ENCODE measurements around the gene COL21A1.
A peak's percentile ranks its signal among the peaks of the same experiment; 100 is the strongest.

Gene COL21A1

DNA sequence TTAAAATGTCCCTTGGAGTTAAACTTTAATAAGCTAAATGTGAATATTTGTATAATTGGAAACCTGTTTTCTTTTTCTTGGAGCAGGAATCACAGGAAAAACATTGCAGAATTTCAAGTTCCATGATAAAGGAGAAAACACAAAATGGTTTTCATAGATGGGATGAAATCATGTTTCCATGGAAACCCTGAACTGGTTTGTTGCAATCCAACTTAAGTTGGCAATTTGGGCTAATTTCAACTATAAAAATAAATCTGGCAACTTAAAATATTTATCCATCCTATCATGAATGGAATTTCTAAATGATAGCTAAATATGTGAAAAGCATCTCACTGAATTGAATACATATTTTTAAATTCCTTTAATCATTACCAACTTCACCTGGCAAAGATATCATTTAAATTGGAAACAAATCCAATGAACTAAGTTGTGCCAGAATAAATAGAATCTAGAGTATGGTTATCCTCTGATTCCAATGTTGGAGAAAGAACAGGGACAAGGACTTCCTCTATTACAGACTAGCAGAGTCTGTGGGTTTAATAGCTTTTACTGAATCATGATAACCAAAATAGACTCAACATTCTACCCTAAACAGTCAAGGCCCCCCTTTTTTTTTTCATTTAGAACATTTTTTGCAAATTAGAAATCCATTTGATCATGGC is 33.2 kb downstream of the COL21A1 start:
- Histone ChIP-seq H2BK120ac (ENCODE audit: low read depth, low read length) (no peak overlapping the region), H2AK5ac (ENCODE audit: low read length, severe bottlenecking) (no peak overlapping the region), H2BK15ac (ENCODE audit: low read depth, poor library complexity, severe bottlenecking) (no peak overlapping the region), H3K79me1 (replicated peaks; ENCODE audit: low read length, poor library complexity, severe bottlenecking) (no peaks in the 10 kb centered on the region), H3K4me3 (ENCODE audit: insufficient read depth in 1 of 2, low read depth in 1 of 2, low read length in 2 of 2) (no peak overlapping the region), H3K9ac (ENCODE audit: low read length) (no peak overlapping the region), H4K8ac (ENCODE audit: low read length) (no peak overlapping the region), H3K9me3 (ENCODE audit: control insufficient read depth, low read length) (no peaks in the 10 kb centered on the region), H2BK5ac (ENCODE audit: low read depth, low read length, poor library complexity, severe bottlenecking) (no peak overlapping the region), H3K27me3 (ENCODE audit: control insufficient read depth in 1 of 2, insufficient read depth in 1 of 2, low read length in 2 of 2) (no peaks in the 10 kb centered on the region), H3K4me1 (ENCODE audit: control insufficient read depth, insufficient read depth, low read depth, low read length) (no peaks in the 10 kb centered on the region), H3K23ac (ENCODE audit: low read length in 2 of 2) (no peak overlapping the region), H3K36me3 (ENCODE audit: control insufficient read depth in 1 of 2, insufficient read depth in 2 of 2, low read depth in 1 of 2, low read length in 2 of 2) (no peaks in the 10 kb centered on the region), H3K4me2 (ENCODE audit: low read length, poor library complexity, severe bottlenecking) (no peak overlapping the region), H4K91ac (ENCODE audit: low read length) (no peak overlapping the region), H3K14ac (ENCODE audit: low read length in 2 of 2) (no peak overlapping the region), H3K4ac (ENCODE audit: low read depth in 1 of 2, low read length in 2 of 2) (no peak overlapping the region), H2BK12ac (ENCODE audit: low read length in 2 of 2) (no peak overlapping the region), H2AFZ (ENCODE audit: low read depth, low read length) (no peak overlapping the region), H3K27ac (ENCODE audit: low read length, poor library complexity, severe bottlenecking) (no peak overlapping the region), H3K18ac (ENCODE audit: low read depth in 1 of 2, low read length in 2 of 2) (no peak overlapping the region)
- no peak for DNase-seq

GRCh38 chr6:56211724-56212123 is 35.7 kb downstream of the COL21A1 start:
- no peak for DNase-seq
- H3K4me2 ChIP-seq (ENCODE audit: low read length, poor library complexity, severe bottlenecking), result no peak overlapping the region
- H3K79me1 ChIP-seq (replicated peaks; ENCODE audit: low read length, poor library complexity, severe bottlenecking), result no peaks in the 10 kb centered on the region
- no peak overlapping the region for H2BK12ac ChIP-seq (ENCODE audit: low read length in 2 of 2)
- no peak overlapping the region for H2AFZ ChIP-seq (ENCODE audit: low read depth, low read length)
- H3K36me3 ChIP-seq (ENCODE audit: control insufficient read depth in 1 of 2, insufficient read depth in 2 of 2, low read depth in 1 of 2, low read length in 2 of 2), result no peaks in the 10 kb centered on the region
- no peak overlapping the region for H2BK15ac ChIP-seq (ENCODE audit: low read depth, poor library complexity, severe bottlenecking)
- no peak overlapping the region for H4K8ac ChIP-seq (ENCODE audit: low read length)
- WGBS, result no CpG with 5 or more reads among the region's 2 CpGs
- H3K18ac ChIP-seq (ENCODE audit: low read depth in 1 of 2, low read length in 2 of 2), result no peak overlapping the region
- H4K91ac ChIP-seq (ENCODE audit: low read length), result no peak overlapping the region
- no peaks in the 10 kb centered on the region for H3K27me3 ChIP-seq (ENCODE audit: control insufficient read depth in 1 of 2, insufficient read depth in 1 of 2, low read length in 2 of 2)
- no peak overlapping the region for H3K23ac ChIP-seq (ENCODE audit: low read length in 2 of 2)
- no peak overlapping the region for H3K4me3 ChIP-seq (ENCODE audit: insufficient read depth in 1 of 2, low read depth in 1 of 2, low read length in 2 of 2)
- H3K14ac ChIP-seq (ENCODE audit: low read length in 2 of 2), result no peak overlapping the region
- H3K9ac ChIP-seq (ENCODE audit: low read length), result no peak overlapping the region
- no peaks in the 10 kb centered on the region for H3K9me3 ChIP-seq (ENCODE audit: control insufficient read depth, low read length)
- H2BK5ac ChIP-seq (ENCODE audit: low read depth, low read length, poor library complexity, severe bottlenecking), result no peak overlapping the region
- no peak overlapping the region for H2BK120ac ChIP-seq (ENCODE audit: low read depth, low read length)
- no peak overlapping the region for H2AK5ac ChIP-seq (ENCODE audit: low read length, severe bottlenecking)
- H3K4ac ChIP-seq (ENCODE audit: low read depth in 1 of 2, low read length in 2 of 2), result no peak overlapping the region
- no peak overlapping the region for H3K27ac ChIP-seq (ENCODE audit: low read length, poor library complexity, severe bottlenecking)
- H3K4me1 ChIP-seq (ENCODE audit: control insufficient read depth, insufficient read depth, low read depth, low read length), result no peaks in the 10 kb centered on the region

DNA sequence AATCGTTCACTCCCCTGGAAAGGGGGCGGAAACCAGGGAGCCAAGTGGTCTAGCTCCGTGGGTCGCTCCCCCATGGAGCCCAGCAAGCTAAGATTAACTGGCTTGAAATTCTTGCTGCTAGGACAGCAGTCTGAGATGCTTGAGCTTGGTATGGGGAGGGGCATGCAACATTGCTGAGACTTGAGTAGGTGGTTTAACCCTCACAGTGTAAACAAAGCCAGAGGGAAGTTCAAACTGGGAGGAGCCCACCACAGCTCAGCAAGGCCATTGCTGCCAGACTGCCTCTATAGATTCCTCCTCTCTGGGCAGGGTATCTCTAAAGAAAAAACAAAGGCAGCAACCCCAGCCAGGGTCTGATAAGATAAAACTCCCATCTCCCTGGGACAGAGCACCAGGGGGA is 43.2 kb downstream of the COL21A1 start:
- H2BK12ac ChIP-seq (ENCODE audit: low read length in 2 of 2), result peak overlapping the region in 1 of 2 experiments; percentile 52
- no peak overlapping the region for H3K23ac ChIP-seq (ENCODE audit: low read length in 2 of 2)
- no peak overlapping the region for H3K4ac ChIP-seq (ENCODE audit: low read depth in 1 of 2, low read length in 2 of 2)
- no peak overlapping the region for H3K9ac ChIP-seq (ENCODE audit: low read length)
- peak; percentile 22 for DNase-seq
- no peak overlapping the region for H2AFZ ChIP-seq (ENCODE audit: low read depth, low read length)
- no peaks in the 10 kb centered on the region for H3K79me1 ChIP-seq (replicated peaks; ENCODE audit: low read length, poor library complexity, severe bottlenecking)
- H3K4me2 ChIP-seq (ENCODE audit: low read length, poor library complexity, severe bottlenecking), result no peak overlapping the region
- no peaks in the 10 kb centered on the region for H3K27me3 ChIP-seq (ENCODE audit: control insufficient read depth in 1 of 2, insufficient read depth in 1 of 2, low read length in 2 of 2)
- H2BK5ac ChIP-seq (ENCODE audit: low read depth, low read length, poor library complexity, severe bottlenecking), result no peak overlapping the region
- peak overlapping the region; percentile 28 for H2BK15ac ChIP-seq (ENCODE audit: low read depth, poor library complexity, severe bottlenecking)
- WGBS, result 72% methylated on average over 4 of the region's 4 CpGs
- H3K4me3 ChIP-seq (ENCODE audit: insufficient read depth in 1 of 2, low read depth in 1 of 2, low read length in 2 of 2), result no peak overlapping the region
- H3K36me3 ChIP-seq (ENCODE audit: control insufficient read depth in 1 of 2, insufficient read depth in 2 of 2, low read depth in 1 of 2, low read length in 2 of 2), result no peaks in the 10 kb centered on the region
- no peak overlapping the region for H3K27ac ChIP-seq (ENCODE audit: low read length, poor library complexity, severe bottlenecking)
- H2AK5ac ChIP-seq (ENCODE audit: low read length, severe bottlenecking), result no peak overlapping the region
- no peak overlapping the region for H4K91ac ChIP-seq (ENCODE audit: low read length)
- no peak overlapping the region for H4K8ac ChIP-seq (ENCODE audit: low read length)
- H3K14ac ChIP-seq (ENCODE audit: low read length in 2 of 2), result peak overlapping the region in 1 of 2 experiments; percentile 65
- H3K9me3 ChIP-seq (ENCODE audit: control insufficient read depth, low read length), result no peaks in the 10 kb centered on the region
- no peak overlapping the region for H2BK120ac ChIP-seq (ENCODE audit: low read depth, low read length)
- no peaks in the 10 kb centered on the region for H3K4me1 ChIP-seq (ENCODE audit: control insufficient read depth, insufficient read depth, low read depth, low read length)
- peak overlapping the region in 1 of 2 experiments; percentile 66 for H3K18ac ChIP-seq (ENCODE audit: low read depth in 1 of 2, low read length in 2 of 2)

- H3K27me3 ChIP-seq (ENCODE audit: control insufficient read depth in 1 of 2, insufficient read depth in 1 of 2, low read length in 2 of 2), result no peaks in the 10 kb centered on the region
- no peak overlapping the region for H2AK5ac ChIP-seq (ENCODE audit: low read length, severe bottlenecking)
- peak; percentile 76 for DNase-seq
- H3K18ac ChIP-seq (ENCODE audit: low read depth in 1 of 2, low read length in 2 of 2), result no peak overlapping the region
- no peak overlapping the region for H3K14ac ChIP-seq (ENCODE audit: low read length in 2 of 2)
- 37% methylated on average over 2 of the region's 3 CpGs for WGBS
- H3K4me1 ChIP-seq (ENCODE audit: control insufficient read depth, insufficient read depth, low read depth, low read length), result no peaks in the 10 kb centered on the region
- H3K27ac ChIP-seq (ENCODE audit: low read length, poor library complexity, severe bottlenecking), result no peak overlapping the region
- no peak overlapping the region for H2BK15ac ChIP-seq (ENCODE audit: low read depth, poor library complexity, severe bottlenecking)
- no peak overlapping the region for H2AFZ ChIP-seq (ENCODE audit: low read depth, low read length)
- H2BK5ac ChIP-seq (ENCODE audit: low read depth, low read length, poor library complexity, severe bottlenecking), result no peak overlapping the region
- no peak overlapping the region for H2BK12ac ChIP-seq (ENCODE audit: low read length in 2 of 2)
- no peaks in the 10 kb centered on the region for H3K36me3 ChIP-seq (ENCODE audit: control insufficient read depth in 1 of 2, insufficient read depth in 2 of 2, low read depth in 1 of 2, low read length in 2 of 2)
- no peak overlapping the region for H4K8ac ChIP-seq (ENCODE audit: low read length)
- no peak overlapping the region for H2BK120ac ChIP-seq (ENCODE audit: low read depth, low read length)
- no peak overlapping the region for H4K91ac ChIP-seq (ENCODE audit: low read length)
- H3K79me1 ChIP-seq (replicated peaks; ENCODE audit: low read length, poor library complexity, severe bottlenecking), result no peaks in the 10 kb centered on the region
- H3K9ac ChIP-seq (ENCODE audit: low read length), result no peak overlapping the region
- no peak overlapping the region for H3K4ac ChIP-seq (ENCODE audit: low read depth in 1 of 2, low read length in 2 of 2)
- peaks cover 13% of the 10 kb centered on the region for H3K9me3 ChIP-seq (ENCODE audit: control insufficient read depth, low read length)
- no peak overlapping the region for H3K4me2 ChIP-seq (ENCODE audit: low read length, poor library complexity, severe bottlenecking)
- no peak overlapping the region for H3K4me3 ChIP-seq (ENCODE audit: insufficient read depth in 1 of 2, low read depth in 1 of 2, low read length in 2 of 2)
- no peak overlapping the region for H3K23ac ChIP-seq (ENCODE audit: low read length in 2 of 2)
Observed at GRCh38 chr6:56199956-56200355, 47.4 kb downstream of the COL21A1 start.
